ENCODE data around the gene PA2G4. TPM values are rescaled to one million over a fixed set of nuclear protein-coding genes. Genes with fewer than 3 reads are reported as not detected.
"Not testable (repeated sequence)": the region's sequence is repeated elsewhere in the genome, so short reads cannot be mapped to it uniquely, and the experiment has no call there.

Gene PA2G4
- total and polyA plus RNA-seq, 11 donors: 62.4 to 187 (median 72.4) TPM

DNA sequence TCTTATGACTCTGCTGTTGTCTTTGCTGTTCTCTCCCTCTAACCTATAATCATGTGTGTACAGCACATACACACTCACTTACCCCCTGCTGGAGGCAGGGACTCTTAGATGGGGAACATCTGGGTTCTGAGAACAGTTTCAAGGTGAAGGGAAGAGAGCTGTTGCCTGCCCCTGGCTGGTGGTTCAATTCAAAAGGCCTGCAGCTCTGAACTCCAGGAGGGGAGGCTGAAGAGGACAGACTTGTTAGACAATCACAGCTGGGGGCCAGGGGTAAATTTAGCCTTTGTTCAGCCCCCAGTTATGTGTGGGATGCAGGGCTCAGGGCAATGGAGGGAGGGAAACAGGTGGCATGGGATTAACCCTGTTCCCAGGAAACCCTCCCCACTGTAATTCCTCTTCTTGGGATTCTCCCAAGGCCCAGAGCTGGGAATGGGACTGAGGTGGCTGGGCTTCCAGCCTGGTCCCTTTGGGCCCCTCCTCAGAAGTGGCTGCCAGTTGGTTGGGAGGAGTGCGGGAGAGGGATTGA, 50.0 kb downstream of the PA2G4 start:
- intact Hi-C loops (cut with DNase I): no loop called here
- no peak for DNase-seq
- TF ChIP-seq, protein P1, sequence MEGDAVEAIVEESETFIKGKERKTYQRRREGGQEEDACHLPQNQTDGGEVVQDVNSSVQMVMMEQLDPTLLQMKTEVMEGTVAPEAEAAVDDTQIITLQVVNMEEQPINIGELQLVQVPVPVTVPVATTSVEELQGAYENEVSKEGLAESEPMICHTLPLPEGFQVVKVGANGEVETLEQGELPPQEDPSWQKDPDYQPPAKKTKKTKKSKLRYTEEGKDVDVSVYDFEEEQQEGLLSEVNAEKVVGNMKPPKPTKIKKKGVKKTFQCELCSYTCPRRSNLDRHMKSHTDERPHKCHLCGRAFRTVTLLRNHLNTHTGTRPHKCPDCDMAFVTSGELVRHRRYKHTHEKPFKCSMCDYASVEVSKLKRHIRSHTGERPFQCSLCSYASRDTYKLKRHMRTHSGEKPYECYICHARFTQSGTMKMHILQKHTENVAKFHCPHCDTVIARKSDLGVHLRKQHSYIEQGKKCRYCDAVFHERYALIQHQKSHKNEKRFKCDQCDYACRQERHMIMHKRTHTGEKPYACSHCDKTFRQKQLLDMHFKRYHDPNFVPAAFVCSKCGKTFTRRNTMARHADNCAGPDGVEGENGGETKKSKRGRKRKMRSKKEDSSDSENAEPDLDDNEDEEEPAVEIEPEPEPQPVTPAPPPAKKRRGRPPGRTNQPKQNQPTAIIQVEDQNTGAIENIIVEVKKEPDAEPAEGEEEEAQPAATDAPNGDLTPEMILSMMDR (IDR thresholded peaks at IDR 0.05): no peak
- TF ChIP-seq POLR2A (IDR thresholded peaks at IDR 0.05): no peak
- no peaks in the 10 kb centered on the region for H3K27me3 ChIP-seq
- H3K4me1 ChIP-seq: peaks cover 4 to 36% (median 23%) of the 10 kb centered on the region in 12 donors
- H3K27ac ChIP-seq: no peak overlapping the region
- no peak for ATAC-seq
- WGBS, 4 donors: 88 to 97% (median 90%) methylated on average over 1 of the region's 1 CpG
- peaks cover 0 to 10% (median 1%) of the 10 kb centered on the region in 9 donors for H3K36me3 ChIP-seq
- H3K4me3 ChIP-seq: no peak overlapping the region
- no peaks in the 10 kb centered on the region for H3K9me3 ChIP-seq

DNA sequence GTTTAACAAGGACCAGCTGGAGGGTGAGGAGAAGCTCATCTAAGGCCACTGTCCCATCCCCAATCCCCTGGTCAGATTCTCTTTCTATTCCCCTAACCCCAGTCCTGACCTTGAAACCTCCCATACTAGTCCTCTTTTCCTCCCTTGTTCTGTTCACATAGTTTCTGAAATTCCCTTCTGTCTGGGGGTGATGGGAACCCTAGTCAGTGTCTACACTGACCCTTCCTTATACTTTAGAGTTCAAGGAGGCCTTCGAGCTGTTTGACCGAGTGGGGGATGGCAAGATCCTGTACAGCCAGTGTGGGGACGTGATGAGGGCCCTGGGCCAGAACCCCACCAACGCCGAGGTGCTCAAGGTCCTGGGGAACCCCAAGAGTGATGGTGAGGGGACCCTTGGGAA, 50.5 kb downstream of the PA2G4 start:
- TF ChIP-seq POLR2A (IDR thresholded peaks at IDR 0.05): no peak
- TF ChIP-seq, protein P1 (IDR thresholded peaks at IDR 0.05): no peak
- Histone ChIP-seq H3K27ac (no peak overlapping the region), H3K4me3 (no peak overlapping the region), H3K27me3 (no peaks in the 10 kb centered on the region), H3K36me3 (peaks cover 0 to 10% (median 6%) of the 10 kb centered on the region in 9 donors), H3K4me1 (peaks cover 4 to 41% (median 27%) of the 10 kb centered on the region in 12 donors), H3K9me3 (no peaks in the 10 kb centered on the region)
- no peak for ATAC-seq
- intact Hi-C loops (cut with DNase I): loop anchor here in 4 of 10 donors (5.0 kb wide), 2 partner anchors 33 to 38 kb away; partner anchors contain the start of genes RPL41 (in 3 of the 4) and ZC3H10 (in 3 of the 4)
- 90 to 94% (median 93%) methylated on average over 5 of the region's 5 CpGs for WGBS, 4 donors
- no peak for DNase-seq

DNA sequence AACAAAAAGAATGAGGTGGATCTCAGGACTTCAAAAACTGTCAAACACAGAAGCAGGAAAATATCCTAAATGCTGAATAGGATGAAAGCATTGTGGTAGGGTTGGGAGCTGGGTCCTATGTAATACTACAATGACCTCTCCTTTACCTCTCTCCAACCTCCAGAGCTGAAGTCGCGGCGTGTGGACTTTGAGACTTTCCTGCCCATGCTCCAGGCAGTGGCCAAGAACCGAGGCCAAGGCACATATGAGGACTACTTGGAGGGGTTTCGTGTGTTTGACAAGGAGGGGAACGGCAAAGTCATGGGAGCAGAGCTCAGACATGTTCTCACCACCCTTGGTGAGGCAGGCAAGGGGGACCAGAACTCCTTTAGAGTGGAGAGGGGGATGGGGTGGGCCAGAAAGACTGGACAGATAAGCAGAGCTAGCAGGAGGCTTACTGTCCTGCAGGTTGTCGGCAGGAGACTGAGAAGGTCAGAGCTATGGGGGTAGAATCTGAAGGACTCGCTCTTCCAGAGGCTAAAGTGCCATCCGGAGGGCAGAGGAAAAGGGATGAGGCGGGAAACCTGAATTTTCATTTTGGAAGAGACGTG, 51.0 kb downstream of the PA2G4 start:
- Histone ChIP-seq H3K9me3 (no peaks in the 10 kb centered on the region), H3K4me1 (peaks cover 4 to 46% (median 32%) of the 10 kb centered on the region in 12 donors), H3K4me3 (no peak overlapping the region), H3K27me3 (no peaks in the 10 kb centered on the region), H3K36me3 (peaks cover 0 to 12% (median 10%) of the 10 kb centered on the region in 9 donors), H3K27ac (no peak overlapping the region)
- no peak for ATAC-seq
- intact Hi-C loops (cut with DNase I): loop anchor here in 4 of 10 donors (5.0 kb wide), 2 partner anchors 33 to 38 kb away; partner anchors contain the start of genes RPL41 (in 3 of the 4) and ZC3H10 (in 3 of the 4)
- WGBS, 4 donors: 86 to 94% (median 91%) methylated on average over 11 of the region's 11 CpGs
- TF ChIP-seq, protein P1 (IDR thresholded peaks at IDR 0.05): no peak
- TF ChIP-seq POLR2A (IDR thresholded peaks at IDR 0.05): no peak
- no peak for DNase-seq

DNA sequence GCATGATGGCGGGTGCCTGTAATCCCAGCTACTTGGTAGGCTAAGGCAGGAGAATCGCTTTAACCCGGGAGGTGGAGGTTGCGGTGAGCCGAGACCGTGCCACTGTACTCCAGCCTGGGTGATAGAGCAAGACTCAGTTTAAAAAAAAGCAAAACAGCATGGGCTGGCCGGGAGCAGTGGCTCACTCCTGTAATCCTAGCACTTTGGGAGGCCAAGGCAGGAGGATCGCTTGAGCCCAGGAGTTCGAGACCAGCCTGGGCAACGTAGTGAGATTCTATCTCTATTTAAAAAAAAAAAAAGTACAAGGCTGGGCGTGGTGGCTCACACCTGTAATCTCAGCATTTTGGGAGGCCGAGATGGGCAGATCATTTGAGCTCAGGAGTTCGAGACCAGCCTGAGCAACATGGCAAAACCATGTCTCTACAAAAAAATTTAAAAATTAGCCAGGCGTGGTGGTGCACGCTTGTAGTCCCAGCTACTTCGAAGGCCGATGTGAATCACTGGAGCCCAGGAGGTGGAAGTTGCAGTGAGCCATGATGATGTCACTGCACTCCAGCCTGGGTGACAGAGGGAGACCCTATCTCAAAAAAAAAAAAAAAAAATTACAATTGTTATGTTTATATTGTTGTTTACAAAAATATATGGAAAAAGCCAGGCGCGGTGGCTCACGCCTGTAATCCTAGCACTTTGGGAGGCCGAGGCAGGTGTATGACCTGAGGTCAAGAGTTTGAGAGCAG, 52.3 kb downstream of the PA2G4 start:
- H3K9me3 ChIP-seq, ATAC-seq, H3K27me3 ChIP-seq, DNase-seq: not testable (repeated sequence)
- Histone ChIP-seq H3K4me1 (peaks cover 8 to 46% (median 41%) of the 10 kb centered on the region in 12 donors), H3K4me3 (peak overlapping the region in 11 of 12 donors; percentile 22 to 98 (median 93)), H3K27ac (peak overlapping the region; percentile 92 to 99 (median 98)), H3K36me3 (peaks cover 0 to 25% (median 23%) of the 10 kb centered on the region in 9 donors)
- intact Hi-C loops (cut with DNase I): loop anchor here in 5 of 10 donors (1.0 to 5.0 kb wide), 3 partner anchors 28 to 39 kb away; partner anchors contain the start of genes RPL41 (in 3 of the 5), ZC3H10 (in 3 of the 5) and ESYT1 (in 1 of the 5)
- WGBS, 4 donors: 94 to 97% (median 95%) methylated on average over 21 of the region's 21 CpGs

Measured in heart left ventricle (tissue), 16 donors.